GM20000 (cell line): ENCODE measurements around the gene RNLS.

Experiments
- DNase-seq: peaks from one replicate; pipeline ENCODE4 v3.0.0; 2012; ENCODE audit warnings: low spot score
- TF ChIP-seq, protein P1 (sequence below): IDR thresholded peaks from 2 replicates; pipeline ENCODE4 v1.5.1; 2012; ENCODE audit warnings: mild to moderate bottlenecking, control low read depth; ENCODE audit errors: extremely low read depth, missing control alignments

The RNLS gene

DNA sequence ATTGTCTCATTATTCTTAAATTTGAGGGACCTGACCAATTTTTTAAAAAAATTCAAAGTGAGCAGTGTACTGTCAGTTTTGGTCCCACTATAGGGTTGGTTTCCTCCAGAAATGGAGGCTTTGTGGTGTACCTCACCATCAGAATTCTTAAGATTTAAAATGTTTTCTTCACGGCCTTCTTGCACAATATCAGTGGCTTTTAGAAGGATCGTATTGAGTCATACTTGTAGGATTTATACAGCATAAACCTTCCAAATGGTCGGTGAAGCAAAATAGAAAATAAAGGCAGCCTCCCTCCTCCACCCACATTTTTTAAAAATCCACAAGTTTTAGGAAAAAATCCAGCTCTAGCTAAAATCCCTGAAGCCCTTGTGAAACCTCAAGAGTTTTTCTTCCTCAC is 126.4 kb downstream of the RNLS start:
- TF ChIP-seq, protein P1, sequence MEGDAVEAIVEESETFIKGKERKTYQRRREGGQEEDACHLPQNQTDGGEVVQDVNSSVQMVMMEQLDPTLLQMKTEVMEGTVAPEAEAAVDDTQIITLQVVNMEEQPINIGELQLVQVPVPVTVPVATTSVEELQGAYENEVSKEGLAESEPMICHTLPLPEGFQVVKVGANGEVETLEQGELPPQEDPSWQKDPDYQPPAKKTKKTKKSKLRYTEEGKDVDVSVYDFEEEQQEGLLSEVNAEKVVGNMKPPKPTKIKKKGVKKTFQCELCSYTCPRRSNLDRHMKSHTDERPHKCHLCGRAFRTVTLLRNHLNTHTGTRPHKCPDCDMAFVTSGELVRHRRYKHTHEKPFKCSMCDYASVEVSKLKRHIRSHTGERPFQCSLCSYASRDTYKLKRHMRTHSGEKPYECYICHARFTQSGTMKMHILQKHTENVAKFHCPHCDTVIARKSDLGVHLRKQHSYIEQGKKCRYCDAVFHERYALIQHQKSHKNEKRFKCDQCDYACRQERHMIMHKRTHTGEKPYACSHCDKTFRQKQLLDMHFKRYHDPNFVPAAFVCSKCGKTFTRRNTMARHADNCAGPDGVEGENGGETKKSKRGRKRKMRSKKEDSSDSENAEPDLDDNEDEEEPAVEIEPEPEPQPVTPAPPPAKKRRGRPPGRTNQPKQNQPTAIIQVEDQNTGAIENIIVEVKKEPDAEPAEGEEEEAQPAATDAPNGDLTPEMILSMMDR = no peak
- DNase-seq = no peak

DNA sequence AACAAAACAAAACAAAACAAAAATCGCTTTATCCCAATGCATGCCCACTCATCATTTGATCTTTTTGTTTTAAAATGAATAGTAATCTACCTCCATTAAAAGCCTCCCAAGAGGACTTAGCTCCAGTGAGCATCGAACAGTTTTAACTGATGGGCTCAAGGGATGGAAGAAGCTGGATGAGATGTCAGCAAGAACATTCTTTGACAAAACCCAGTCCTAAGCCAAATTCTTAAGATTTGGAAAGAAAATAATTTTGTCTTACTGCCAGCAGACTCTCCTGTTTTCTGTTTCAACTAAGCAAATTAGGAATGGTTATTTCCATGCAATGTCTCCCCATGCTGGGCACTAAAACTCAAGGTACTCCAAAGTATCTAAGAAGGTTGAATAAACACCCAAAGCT is 127.3 kb downstream of the RNLS start:
- TF ChIP-seq, protein P1 = no peak
- no peak for DNase-seq

DNA sequence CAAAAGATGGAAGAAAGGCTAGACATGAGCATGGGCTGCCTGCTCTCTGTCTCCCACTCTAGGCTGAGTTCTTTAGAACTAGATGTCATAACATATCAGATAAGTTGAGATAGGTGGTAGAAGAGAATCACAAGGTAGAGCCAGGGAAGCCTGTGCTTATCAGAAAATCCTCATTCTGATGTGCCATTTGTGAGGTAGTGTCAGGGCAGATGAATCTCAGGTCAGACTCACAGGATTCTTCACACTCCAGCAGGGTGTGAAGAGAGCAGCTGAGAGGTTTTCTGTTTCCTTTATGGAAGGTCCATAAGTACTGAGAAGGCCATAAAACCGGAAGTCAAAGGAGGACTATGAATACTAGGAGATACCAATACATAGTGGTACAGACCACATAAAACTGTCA is 132.9 kb downstream of the RNLS start:
- TF ChIP-seq, protein P1 = no peak
- no peak for DNase-seq

DNA sequence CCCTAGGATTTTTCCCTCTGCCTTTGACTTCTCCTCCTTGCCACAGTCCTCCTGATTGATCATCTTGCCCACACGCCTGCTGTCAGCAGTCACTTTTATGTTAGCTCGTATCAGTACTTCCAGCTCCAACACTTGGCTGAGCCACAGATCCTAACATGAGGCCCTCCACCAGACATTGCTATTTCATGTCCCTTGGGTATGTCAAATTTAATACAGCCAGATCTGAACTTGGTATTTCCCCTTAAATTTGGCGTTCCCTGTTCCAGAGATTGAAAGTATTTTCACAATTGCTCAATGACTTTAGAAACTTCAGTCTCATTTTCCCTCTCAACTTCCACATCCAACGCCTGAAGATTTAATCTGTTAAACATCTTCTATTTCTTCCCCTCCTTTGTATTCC is 140.4 kb downstream of the RNLS start:
- TF ChIP-seq, protein P1 = no peak
- no peak for DNase-seq

DNA sequence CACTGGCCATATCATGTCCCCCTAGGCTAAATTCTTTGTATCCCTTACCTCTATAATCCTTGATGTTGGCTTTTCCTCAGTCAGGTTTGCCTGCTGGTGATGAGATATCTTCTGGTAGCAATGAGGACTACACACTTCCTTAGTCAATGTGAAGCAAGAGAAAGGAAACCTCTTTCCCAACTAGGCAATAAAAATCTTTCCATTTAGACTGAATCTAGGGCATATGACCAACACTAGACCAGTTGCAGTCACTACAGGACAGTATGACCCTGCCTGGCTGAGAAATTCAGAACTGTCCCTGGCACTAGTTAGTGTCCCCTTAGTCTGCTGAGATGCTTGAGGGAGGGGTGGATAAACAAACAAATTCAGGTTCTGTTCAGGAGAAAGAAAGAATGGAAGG is 142.6 kb downstream of the RNLS start:
- DNase-seq = no peak
- TF ChIP-seq, protein P1 = no peak

DNA sequence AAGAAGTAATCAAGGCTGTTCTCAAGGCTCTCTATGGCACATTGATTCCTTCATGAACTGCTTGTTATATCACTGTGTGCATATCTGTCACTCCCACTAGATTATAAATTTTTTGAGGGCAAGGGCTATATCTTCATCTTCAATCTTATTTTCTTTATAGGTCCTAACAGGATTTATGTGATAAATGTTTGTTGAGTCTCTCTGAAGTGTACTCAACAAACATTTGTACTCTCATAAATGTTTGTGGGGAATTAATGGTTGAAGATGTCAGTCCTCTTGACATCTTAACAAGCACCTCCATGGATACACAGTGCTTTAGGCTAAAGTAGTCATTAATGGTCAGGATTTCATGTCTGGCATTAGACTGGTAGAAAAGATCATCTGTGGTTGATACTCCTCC is 143.2 kb downstream of the RNLS start:
- DNase-seq = no peak

DNA sequence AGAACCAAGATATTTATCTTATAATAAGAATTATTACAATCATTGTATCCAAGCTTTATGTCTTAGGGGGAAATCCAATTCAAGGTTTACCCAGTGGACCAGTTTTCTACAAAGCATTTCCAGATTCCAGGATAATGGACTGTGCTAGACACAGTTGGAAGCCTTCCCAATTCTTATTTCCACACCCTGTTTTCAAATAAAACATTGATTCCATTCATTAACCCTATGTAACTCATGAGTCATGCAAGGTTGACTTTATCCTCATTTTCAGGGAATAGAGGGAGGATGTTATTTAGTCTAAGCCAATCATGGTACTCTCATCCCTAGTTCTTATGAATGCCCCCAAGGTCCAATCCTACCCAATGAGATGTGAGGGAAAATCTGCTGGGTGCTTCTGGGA is 145.7 kb downstream of the RNLS start:
- TF ChIP-seq, protein P1 = no peak
- DNase-seq = no peak

More for the DNA sequence above, 143.2 kb downstream of the RNLS start:
- TF ChIP-seq, protein P1 = no peak
